Sciatic nerve (tissue), 2 donors: ENCODE data around the gene FBXW2. TPM values are rescaled to one million over a fixed set of nuclear protein-coding genes. Genes with fewer than 3 reads are reported as not detected.
"Not testable (repeated sequence)": the region's sequence is repeated elsewhere in the genome, so short reads cannot be mapped to it uniquely, and the experiment has no call there.

Source experiments
- ATAC-seq: fragments of 200-7000 bp; cut with Tn5 transposase; one replicate; pipeline ENCODE4 v1.9.1; 2020; ENCODE audit warnings: mild to moderate bottlenecking, moderate library complexity
- DNase-seq: peaks from one replicate; pipeline ENCODE4 v3.0.0-alpha.2; 2020; ENCODE audit warnings: low spot score
- intact Hi-C: fragments of 100-400 bp; cut with DNase I; formaldehyde crosslinking; loops from one replicate; pipeline ENCODE4 v1.14.2; 2022
- total RNA-seq: library from RNA; stranded (reverse); fragmentation: NEBNext Ultra II Directional; extraction: Animal tissue kit (Norgen Biotek cat#: 25700); gene quantifications from one replicate; pipeline ENCODE4 v1.2.1, GENCODE V29; 2021
- donor health status: DM: no; HTN: no; CAD: no.
- donor health status: DM: no; HTN: no; CAD: no.

FBXW2 gene, protein sequence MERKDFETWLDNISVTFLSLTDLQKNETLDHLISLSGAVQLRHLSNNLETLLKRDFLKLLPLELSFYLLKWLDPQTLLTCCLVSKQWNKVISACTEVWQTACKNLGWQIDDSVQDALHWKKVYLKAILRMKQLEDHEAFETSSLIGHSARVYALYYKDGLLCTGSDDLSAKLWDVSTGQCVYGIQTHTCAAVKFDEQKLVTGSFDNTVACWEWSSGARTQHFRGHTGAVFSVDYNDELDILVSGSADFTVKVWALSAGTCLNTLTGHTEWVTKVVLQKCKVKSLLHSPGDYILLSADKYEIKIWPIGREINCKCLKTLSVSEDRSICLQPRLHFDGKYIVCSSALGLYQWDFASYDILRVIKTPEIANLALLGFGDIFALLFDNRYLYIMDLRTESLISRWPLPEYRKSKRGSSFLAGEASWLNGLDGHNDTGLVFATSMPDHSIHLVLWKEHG
- total RNA-seq, result 65.5 TPM

- ATAC-seq (peak; percentile 100), DNase-seq (peak; percentile 94)
- intact Hi-C loops, result no loop called here
Observed at GRCh38 chr9:120792898-120793765, at the start of gene FBXW2. Gene FBXW2, minus strand, starts transcription at chr9:120793416. Its CDS starts 5,158 bp downstream, at chr9:120788258.

- intact Hi-C loops, result no loop called here
- DNase-seq (no peak), ATAC-seq (peak; percentile 29)
Observed at GRCh38 chr9:120841930-120842684, 48.9 kb upstream of the FBXW2 start.

DNA sequence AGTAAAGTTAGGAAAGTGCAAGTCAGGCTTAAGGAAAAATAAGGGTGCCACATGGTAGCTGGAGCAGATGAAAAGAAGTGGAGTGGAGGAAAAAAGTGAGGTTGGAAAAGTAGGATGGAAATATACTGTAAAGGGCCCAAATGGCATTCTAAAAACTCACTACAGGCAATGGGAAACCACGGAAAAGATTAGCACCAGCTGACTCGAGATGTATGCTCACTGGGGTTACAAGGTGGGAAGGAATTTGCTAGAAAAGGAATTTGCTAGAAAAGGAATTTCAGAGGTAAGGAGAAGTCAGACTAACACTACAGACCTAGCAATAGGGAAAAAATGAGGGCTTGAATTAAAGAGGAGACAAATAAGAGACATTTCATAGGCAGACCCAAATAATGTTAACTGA is 45.9 kb upstream of the FBXW2 start:
- intact Hi-C loops, result loop anchor here (1.0 kb wide), 1 partner anchor 23 kb away; no protein-coding TSS in a partner anchor
- ATAC-seq, result no peak
- no peak for DNase-seq

GRCh38 chr9:120837921-120838320 is 44.7 kb upstream of the FBXW2 start:
- DNase-seq (no peak), ATAC-seq (no peak)
- intact Hi-C loops, result no loop called here

GRCh38 chr9:120833325-120833724 is 40.1 kb upstream of the FBXW2 start:
- DNase-seq (no peak), ATAC-seq (no peak)
- intact Hi-C loops, result no loop called here

DNA sequence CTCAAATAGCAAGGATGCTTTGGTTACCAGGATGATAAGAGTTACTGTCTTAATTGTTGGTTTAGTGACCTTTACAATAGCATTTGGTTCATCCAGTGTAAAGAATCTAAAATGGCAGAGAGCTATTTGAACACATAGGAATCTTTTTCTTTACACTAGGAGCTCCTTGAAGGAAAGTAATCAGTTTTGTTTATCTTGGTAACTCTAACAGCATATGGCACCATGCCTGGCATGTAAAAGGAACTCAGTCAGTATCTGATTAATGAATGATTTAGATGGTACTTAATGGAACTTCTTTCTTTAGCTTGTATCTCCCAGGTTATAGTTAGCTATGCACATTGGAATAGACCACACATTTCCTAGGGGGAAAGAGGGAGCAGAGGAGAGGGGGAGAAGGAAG is 39.6 kb upstream of the FBXW2 start:
- DNase-seq (no peak), ATAC-seq (no peak)
- intact Hi-C loops, result no loop called here

GRCh38 chr9:120830865-120831264 is 37.6 kb upstream of the FBXW2 start:
- DNase-seq (no peak), ATAC-seq (no peak)
- intact Hi-C loops, result no loop called here

GRCh38 chr9:120830151-120830550 is 36.9 kb upstream of the FBXW2 start:
- no peak for DNase-seq

DNA sequence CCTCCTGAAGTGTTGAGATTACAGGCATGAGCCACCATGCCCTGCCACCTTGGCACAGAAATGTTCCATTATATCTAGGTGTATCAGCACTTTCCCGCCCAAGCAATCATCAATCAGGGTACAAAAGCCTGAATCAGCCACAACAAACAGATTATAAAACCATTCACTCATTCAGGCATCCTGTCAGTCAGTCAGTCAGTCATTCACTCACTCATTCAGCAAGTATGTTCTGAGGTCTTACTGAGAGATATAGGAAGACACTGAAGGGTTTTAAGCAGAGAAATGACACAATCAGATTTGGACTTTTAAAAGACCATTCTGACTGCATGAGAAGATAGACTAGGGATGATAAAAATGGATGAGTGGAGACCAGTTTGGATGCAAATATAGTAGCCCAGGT is 36.4 kb upstream of the FBXW2 start:
- intact Hi-C loops, result no loop called here
- DNase-seq, result no peak
- no peak for ATAC-seq

More at GRCh38 chr9:120830151-120830550, 36.9 kb upstream of the FBXW2 start:
- no peak for ATAC-seq
- intact Hi-C loops, result no loop called here

- no peak for DNase-seq
- no peak for ATAC-seq
- intact Hi-C loops, result no loop called here
Observed at GRCh38 chr9:120820095-120820494, 26.9 kb upstream of the FBXW2 start.

- intact Hi-C loops, result no loop called here
- DNase-seq (no peak), ATAC-seq (no peak)
Observed at GRCh38 chr9:120818595-120818994, 25.4 kb upstream of the FBXW2 start.

DNA sequence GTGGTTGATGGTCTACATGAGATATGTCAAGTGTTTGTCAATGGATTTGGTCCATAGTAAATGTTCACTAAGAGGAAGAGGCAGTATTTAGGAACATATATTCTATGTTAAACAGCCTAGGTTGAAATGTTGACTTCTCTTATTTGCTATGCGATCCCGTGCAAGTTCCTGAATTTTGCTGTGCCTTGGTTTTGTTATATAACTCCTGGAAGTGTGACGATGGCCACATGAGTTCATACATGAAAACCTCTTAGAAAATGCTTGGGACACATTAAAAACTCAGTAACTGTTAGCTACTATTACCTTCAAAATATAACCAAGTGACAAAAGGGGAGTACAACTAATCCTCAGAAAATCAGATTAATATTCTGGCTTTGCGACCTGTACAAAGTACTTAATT is 21.9 kb upstream of the FBXW2 start:
- no peak for ATAC-seq
- intact Hi-C loops, result no loop called here

GRCh38 chr9:120808931-120809330 is 15.7 kb upstream of the FBXW2 start:
- DNase-seq (no peak), ATAC-seq (no peak)
- intact Hi-C loops, result no loop called here

More for the DNA sequence above, 21.9 kb upstream of the FBXW2 start:
- no peak for DNase-seq

DNA sequence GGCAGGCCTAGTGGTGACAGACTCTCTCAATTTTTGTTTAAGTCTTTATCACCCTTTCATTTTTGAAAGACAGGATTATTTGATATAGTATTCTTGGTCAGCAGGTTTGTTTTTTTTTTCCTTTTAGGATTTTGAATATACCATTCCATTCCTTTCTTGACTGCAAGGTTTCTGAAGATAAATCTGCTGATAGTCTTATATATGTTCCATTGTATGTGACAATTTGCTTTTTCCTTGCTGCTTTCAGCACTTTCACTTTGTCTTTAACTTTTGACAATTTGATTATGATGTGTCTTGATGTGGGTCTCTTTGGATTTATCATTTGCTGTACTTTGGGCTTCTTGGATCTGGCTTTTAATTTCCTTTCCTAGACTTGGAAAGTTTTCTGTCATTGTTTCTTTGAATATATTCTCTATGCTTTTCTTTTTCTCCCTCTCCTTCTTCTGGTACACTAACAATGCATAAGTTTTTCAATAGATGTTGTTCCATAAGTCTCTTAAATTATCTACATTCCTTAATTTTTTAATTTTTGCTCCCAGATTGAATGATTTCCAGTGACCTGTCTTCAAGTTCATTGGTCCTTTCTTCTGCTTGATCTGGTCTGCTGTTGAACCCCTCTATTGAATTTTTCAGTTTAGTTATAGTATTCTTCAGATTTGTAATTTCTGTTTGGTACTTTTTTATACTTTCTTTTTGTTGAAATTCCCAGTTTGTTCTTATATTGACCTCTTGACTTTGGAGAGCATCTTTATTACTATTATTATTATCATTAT is 14.6 kb upstream of the FBXW2 start:
- DNase-seq (no peak), ATAC-seq (no peak)
- intact Hi-C loops, result no loop called here

GRCh38 chr9:120804784-120805363 is 11.7 kb upstream of the FBXW2 start:
- ATAC-seq, intact Hi-C loops, DNase-seq: not testable (repeated sequence)

DNA sequence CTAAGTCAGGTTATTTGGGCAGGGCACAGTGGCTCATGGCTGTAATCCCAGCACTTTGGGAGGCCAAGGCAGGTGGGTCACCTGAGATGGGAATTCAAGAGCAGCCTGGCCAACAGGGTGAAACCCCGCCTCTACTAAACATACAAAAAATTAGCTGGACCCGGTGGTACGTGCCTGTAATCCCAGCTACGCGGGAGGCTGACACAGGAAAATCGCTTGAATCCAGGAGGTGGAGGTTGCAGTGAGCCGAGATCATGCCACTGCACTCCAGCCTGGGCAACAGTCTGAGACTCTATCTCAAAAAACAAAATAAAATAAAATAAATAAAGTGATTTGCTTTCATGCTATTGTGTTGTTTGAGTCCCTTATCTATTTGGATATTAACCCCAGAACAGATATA is 8.2 kb upstream of the FBXW2 start:
- intact Hi-C loops, result no loop called here
- ATAC-seq (no peak), DNase-seq (no peak)

- intact Hi-C loops, result no loop called here
- ATAC-seq, result no peak
- no peak for DNase-seq
Observed at GRCh38 chr9:120791161-120791560, 2.1 kb downstream of the FBXW2 start.

DNA sequence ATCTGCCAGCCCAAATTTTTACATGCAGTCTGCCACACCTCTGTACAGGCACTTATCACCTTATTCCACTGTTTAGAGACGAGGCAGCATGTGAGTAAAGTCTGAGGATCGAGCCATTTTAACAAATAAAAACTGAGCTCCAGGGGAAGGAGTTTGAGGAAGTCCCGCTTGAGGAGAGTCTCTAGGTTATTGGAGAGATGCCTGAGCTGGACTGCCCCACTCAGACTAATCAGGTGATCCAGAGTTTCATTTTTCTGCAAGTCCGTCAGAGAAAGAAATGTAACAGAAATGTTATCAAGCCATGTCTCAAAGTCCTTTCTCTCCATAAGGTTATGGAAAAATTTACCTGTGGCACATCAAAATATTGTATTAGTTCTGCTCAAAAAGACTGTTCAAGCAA is 5.3 kb downstream of the FBXW2 start:
- intact Hi-C loops, result no loop called here
- ATAC-seq, result no peak
- DNase-seq, result no peak
